ENCODE measurements around the gene IRF2. TPM values are rescaled to one million over a fixed set of nuclear protein-coding genes. Genes with fewer than 3 reads are reported as not detected.

IRF2 gene
- total and polyA plus RNA-seq, 2 donors from 2014 or later = 16.8 to 42.8 TPM

DNA sequence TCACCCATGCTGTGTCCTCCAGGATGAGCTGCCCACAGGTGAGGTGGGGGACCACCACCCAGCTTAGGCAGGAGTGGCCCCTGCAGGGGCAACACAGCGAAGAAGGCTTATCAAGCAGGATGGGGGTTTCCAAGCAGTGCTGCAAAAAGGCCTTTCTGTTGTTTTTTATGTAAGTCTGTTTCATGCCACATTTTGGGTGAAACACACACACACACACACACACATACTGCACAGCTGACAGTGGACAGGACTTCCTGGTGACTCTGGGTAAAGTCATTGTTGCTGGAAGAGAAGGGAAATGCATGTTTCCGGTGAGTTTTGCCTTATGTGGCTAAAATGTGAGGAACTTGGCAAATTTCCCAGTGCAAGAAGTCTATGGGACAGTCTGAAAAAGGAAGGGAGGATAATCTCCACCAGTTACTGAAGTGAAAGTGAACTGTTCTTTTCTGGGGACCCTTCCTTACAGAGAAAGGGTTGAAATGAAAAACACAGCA lies 119.2 kb downstream of the IRF2 start:
- Histone ChIP-seq H3K4me3 (ENCODE audit: low read length in 3 of 3) (no peak overlapping the region), H3K9ac (ENCODE audit: low read length in 3 of 3) (no peak overlapping the region), H3K4me1 (ENCODE audit: control insufficient read depth in 2 of 3, insufficient read depth in 2 of 3, low read depth in 1 of 3, low read length in 3 of 3) (peaks cover 0 to 6% (median 5%) of the 10 kb centered on the region in 3 donors), H3K36me3 (ENCODE audit: control insufficient read depth in 2 of 3, insufficient read depth in 3 of 3, low read length in 3 of 3) (no peaks in the 10 kb centered on the region), H3K27ac (ENCODE audit: low read depth in 2 of 2, low read length in 2 of 2) (peak overlapping the region in 1 of 2 donors; percentile 13), H3K9me3 (ENCODE audit: control insufficient read depth in 2 of 3, insufficient read depth in 1 of 3, low read length in 3 of 3) (no peaks in the 10 kb centered on the region), H3K27me3 (ENCODE audit: control insufficient read depth, insufficient read depth, low read length) (no peaks in the 10 kb centered on the region)
- TF ChIP-seq, protein P1, sequence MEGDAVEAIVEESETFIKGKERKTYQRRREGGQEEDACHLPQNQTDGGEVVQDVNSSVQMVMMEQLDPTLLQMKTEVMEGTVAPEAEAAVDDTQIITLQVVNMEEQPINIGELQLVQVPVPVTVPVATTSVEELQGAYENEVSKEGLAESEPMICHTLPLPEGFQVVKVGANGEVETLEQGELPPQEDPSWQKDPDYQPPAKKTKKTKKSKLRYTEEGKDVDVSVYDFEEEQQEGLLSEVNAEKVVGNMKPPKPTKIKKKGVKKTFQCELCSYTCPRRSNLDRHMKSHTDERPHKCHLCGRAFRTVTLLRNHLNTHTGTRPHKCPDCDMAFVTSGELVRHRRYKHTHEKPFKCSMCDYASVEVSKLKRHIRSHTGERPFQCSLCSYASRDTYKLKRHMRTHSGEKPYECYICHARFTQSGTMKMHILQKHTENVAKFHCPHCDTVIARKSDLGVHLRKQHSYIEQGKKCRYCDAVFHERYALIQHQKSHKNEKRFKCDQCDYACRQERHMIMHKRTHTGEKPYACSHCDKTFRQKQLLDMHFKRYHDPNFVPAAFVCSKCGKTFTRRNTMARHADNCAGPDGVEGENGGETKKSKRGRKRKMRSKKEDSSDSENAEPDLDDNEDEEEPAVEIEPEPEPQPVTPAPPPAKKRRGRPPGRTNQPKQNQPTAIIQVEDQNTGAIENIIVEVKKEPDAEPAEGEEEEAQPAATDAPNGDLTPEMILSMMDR (IDR thresholded peaks at IDR 0.05; ENCODE audit: borderline replicate concordance, extremely low read depth, insufficient read depth) = no peak
- intact Hi-C loops (cut with DNase I) = no loop called here
- DNase-seq = peak in 4 of 5 donors; percentile 47 to 93 (median 66)
- peak; percentile 27 for FAIRE-seq

DNA sequence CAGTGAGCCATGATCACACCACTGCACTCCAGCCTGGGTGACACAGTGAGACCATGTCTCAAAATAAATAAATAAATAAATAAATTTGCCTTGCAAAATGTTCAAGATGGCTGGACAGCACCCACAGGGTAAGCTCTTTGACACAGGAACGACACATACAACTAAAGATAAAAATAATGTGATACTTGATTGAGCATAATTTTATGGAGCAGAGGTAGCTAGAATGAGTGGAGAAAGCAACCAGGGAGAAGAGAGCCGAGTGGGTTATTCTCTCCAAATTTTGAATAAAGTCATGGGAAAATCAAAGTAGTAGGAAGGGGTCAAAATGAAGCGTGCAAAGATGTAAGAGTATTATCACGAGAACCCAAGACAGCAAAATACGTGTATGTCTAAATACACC lies 121.5 kb downstream of the IRF2 start:
- FAIRE-seq (no peak), DNase-seq (no peak)
- TF ChIP-seq, protein P1 (IDR thresholded peaks at IDR 0.05; ENCODE audit: borderline replicate concordance, extremely low read depth, insufficient read depth) = no peak
- Histone ChIP-seq H3K36me3 (ENCODE audit: control insufficient read depth in 2 of 3, insufficient read depth in 3 of 3, low read length in 3 of 3) (no peaks in the 10 kb centered on the region), H3K9me3 (ENCODE audit: control insufficient read depth in 2 of 3, insufficient read depth in 1 of 3, low read length in 3 of 3) (no peaks in the 10 kb centered on the region), H3K27me3 (ENCODE audit: control insufficient read depth, insufficient read depth, low read length) (no peaks in the 10 kb centered on the region), H3K9ac (ENCODE audit: low read length in 3 of 3) (no peak overlapping the region), H3K4me3 (ENCODE audit: low read length in 3 of 3) (no peak overlapping the region), H3K4me1 (ENCODE audit: control insufficient read depth in 2 of 3, insufficient read depth in 2 of 3, low read depth in 1 of 3, low read length in 3 of 3) (peaks cover 2 to 16% (median 5%) of the 10 kb centered on the region in 3 donors), H3K27ac (ENCODE audit: low read depth in 2 of 2, low read length in 2 of 2) (no peak overlapping the region)
- intact Hi-C loops (cut with DNase I) = no loop called here

DNA sequence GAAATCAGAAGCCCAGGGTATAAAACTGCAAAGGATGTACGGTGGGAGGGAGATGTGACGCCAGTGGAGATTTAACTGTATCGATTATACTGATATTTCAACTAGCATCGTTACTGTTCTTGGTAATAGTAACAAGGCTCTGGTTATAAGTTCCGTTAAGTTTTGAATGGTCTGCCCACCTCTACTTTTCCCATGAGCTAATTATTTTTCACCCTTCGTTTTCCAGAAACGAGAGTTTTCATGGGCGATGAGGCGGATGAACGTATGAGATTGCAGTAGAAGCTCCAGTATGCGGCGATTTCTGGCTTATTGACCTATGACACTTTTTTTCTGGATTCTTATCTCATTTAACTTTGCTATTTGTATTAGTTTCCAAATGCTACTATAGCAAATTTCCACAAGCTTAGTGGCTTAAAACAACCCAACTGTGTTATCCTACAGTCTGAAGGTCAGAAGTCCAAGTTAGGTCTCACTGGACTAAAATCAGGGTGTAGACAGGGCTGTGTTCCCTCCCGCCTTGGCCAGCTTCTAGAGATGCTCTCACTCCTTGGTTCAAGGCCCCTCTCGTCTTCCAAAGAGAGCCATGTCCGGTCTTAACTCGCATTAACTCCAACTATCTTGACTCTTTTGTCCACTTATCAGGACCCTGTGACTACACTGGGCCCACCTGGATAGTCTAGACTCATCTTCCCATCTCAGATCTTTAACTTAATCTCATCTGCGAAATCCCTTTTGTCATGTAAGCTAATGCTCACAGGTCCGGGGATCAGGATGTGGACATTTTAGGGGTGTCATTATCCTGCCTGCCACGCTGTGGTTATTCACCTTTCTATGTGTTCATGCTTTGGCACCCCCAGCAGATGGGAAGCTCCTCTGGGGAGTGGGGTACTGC lies 122.5 kb downstream of the IRF2 start:
- no peak overlapping the region for H3K9ac ChIP-seq (ENCODE audit: low read length in 3 of 3)
- no peaks in the 10 kb centered on the region for H3K9me3 ChIP-seq (ENCODE audit: control insufficient read depth in 2 of 3, insufficient read depth in 1 of 3, low read length in 3 of 3)
- DNase-seq = no peak
- H3K4me3 ChIP-seq (ENCODE audit: low read length in 3 of 3) = no peak overlapping the region
- peaks cover 2 to 22% (median 11%) of the 10 kb centered on the region in 3 donors for H3K4me1 ChIP-seq (ENCODE audit: control insufficient read depth in 2 of 3, insufficient read depth in 2 of 3, low read depth in 1 of 3, low read length in 3 of 3)
- TF ChIP-seq, protein P1 (IDR thresholded peaks at IDR 0.05; ENCODE audit: borderline replicate concordance, extremely low read depth, insufficient read depth) = no peak
- H3K27ac ChIP-seq (ENCODE audit: low read depth in 2 of 2, low read length in 2 of 2) = no peak overlapping the region
- H3K27me3 ChIP-seq (ENCODE audit: control insufficient read depth, insufficient read depth, low read length) = no peaks in the 10 kb centered on the region
- H3K36me3 ChIP-seq (ENCODE audit: control insufficient read depth in 2 of 3, insufficient read depth in 3 of 3, low read length in 3 of 3) = no peaks in the 10 kb centered on the region
- intact Hi-C loops (cut with DNase I) = no loop called here
- no peak for FAIRE-seq
